ENCODE results near the gene KLHL3. TPM values are rescaled to one million over a fixed set of nuclear protein-coding genes. Genes with fewer than 3 reads are reported as not detected.

The KLHL3 gene
- total and polyA plus RNA-seq, 2 experiments from 2014 or later, result 4.9 to 10.8 TPM

GRCh38 chr5:137633896-137634295 lies 102.0 kb downstream of the KLHL3 start (continued):
- TF ChIP-seq ZNF462 (CRISPR knock-in tag; IDR thresholded peaks at IDR 0.05) (no peak), EZH2phosphoT487 (IDR thresholded peaks at IDR 0.05; ENCODE audit: unreplicated experiment) (no peak)

GRCh38 chr5:137632716-137633115 lies 103.2 kb downstream of the KLHL3 start:
- Histone ChIP-seq H3K27ac (ENCODE audit: low read depth) (no peak overlapping the region), H3K27me3 (ENCODE audit: insufficient read depth) (no peaks in the 10 kb centered on the region), H3K4me2 (no peak overlapping the region), H4K20me1 (replicated peaks; ENCODE audit: insufficient read depth) (no peaks in the 10 kb centered on the region), H2AFZ (no peak overlapping the region), H3K4me1 (ENCODE audit: insufficient read depth) (peaks cover 8% of the 10 kb centered on the region; the same call in 1 of the 2 replicates), H3K4me3 (no peak overlapping the region), H3K36me3 (ENCODE audit: insufficient read depth) (no peaks in the 10 kb centered on the region), H3F3A (replicated peaks; ENCODE audit: low read depth) (no peaks in the 10 kb centered on the region), H3K79me2 (replicated peaks; ENCODE audit: insufficient read depth) (no peaks in the 10 kb centered on the region), H3K9me2 (ENCODE audit: insufficient read depth) (no peaks in the 10 kb centered on the region)
- no peak overlapping the region for H3K4me3 Mint-ChIP-seq
- H3K4me1 Mint-ChIP-seq, result peaks cover 13% of the 10 kb centered on the region
- H3K9me3 Mint-ChIP-seq, result no peaks in the 10 kb centered on the region
- TF ChIP-seq STAT1 (IDR thresholded peaks at IDR 0.05; ENCODE audit: unreplicated experiment) (no peak), ETS1 (IDR thresholded peaks at IDR 0.05) (no peak), ZNF331 (CRISPR knock-in tag; IDR thresholded peaks at IDR 0.05; ENCODE audit: low read depth) (no peak), POLR2AphosphoS5 (IDR thresholded peaks at IDR 0.05; ENCODE audit: low read depth) (no peak)
- no peaks in the 10 kb centered on the region for H3K27me3 Mint-ChIP-seq (ENCODE audit: insufficient read depth, low read depth, poor library complexity)
- peaks cover 19% of the 10 kb centered on the region for H3K36me3 Mint-ChIP-seq (ENCODE audit: low read depth)
- ATAC-seq (no peak), DNase-seq (ENCODE audit: low spot score) (no peak)
- H3K27ac Mint-ChIP-seq, result no peak overlapping the region

All from GM23338 (cell line).